ENCODE results near the gene SCYL3. TPM values are rescaled to one million over a fixed set of nuclear protein-coding genes. Genes with fewer than 3 reads are reported as not detected.

SCYL3 gene
- total RNA-seq, 2 donors from 2014 or later, result 6.4 to 6.5 TPM

GRCh38 chr1:169894424-169895145, 889 bp upstream of the SCYL3 start:
- H3K27me3 ChIP-seq, result no peaks in the 10 kb centered on the region
- no peak for TF ChIP-seq CTCF (IDR thresholded peaks at IDR 0.05)
- peaks cover 0 to 27% of the 10 kb centered on the region in 2 donors for H3K4me1 ChIP-seq
- no peaks in the 10 kb centered on the region for H3K36me3 ChIP-seq
- H3K4me3 ChIP-seq, result peak overlapping the region; percentile 76 to 97
- H3K9me3 ChIP-seq, result no peaks in the 10 kb centered on the region
- no peak for DNase-seq (ENCODE audit: low spot score)
- H3K27ac ChIP-seq, result peak overlapping the region; percentile 92 to 93

DNA sequence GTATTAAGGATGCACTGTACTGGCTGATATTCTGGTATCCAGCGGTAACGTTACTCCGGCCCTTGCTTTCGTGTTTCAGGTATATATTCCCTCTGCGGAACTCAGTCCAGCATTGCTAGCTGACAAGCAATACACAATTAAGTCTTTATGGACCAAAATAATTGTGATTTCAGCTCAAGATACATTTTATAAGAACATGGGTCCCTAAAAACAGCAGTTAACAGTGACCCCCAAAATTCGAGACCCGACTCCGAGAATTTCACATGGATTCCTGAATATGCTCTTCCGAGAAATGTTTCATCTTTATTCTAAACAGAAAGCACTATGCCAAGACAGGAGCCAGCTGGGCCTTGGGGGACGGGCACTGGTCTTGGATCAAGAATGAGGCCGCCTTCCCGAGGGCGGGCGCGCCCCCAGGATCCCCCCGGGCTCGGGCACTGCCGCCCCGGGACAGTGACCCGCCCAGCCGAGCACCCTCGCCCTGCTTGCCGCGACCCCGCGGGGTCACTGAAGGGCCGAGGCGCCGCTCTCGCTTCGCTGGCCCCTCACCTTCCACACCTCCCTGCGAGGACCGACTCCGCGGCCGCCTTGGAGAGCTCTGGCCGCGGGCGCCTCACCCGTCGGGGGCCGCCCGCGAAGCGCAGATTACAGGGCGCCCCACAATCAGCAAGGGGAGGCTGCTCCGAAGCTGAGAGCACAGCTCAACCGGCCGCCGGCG, 610 bp downstream of the SCYL3 start:
- DNase-seq (ENCODE audit: low spot score), result no peak
- no peak for TF ChIP-seq CTCF (IDR thresholded peaks at IDR 0.05)

DNA sequence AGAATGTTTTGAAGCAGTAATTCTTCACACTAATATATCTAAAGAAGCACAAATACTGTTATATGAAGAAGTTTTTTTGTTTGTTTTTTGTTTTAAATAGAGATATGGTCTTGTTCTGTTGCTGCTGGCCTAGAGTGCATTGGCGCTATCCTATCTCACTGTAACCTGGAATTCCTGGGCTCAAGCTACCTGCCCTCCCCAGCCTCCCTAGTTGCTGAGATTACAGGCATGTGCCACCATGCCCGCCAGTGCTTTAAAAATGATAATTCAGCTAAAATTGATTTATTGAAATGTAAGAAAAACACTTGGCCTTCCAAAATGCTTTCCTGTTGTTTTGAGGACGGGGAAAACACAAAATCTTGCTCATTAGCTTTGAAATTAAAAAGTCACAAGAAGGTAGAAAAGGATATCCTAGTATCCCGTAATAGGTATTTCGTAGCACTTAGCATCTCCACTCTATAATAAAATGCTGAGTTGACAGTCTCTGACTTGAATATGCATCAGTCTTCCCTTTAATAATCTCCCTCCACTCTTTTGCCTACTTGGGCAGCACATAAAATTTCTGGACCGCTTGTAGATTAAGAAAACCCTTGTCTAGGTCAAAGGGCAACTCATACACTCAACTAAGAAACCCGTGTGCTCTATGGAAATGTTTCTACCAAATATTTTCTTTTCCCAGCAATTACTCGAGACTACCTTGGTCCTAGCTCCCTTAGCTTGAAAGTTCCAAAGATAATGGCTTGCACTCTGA, 1.3 kb downstream of the SCYL3 start:
- peaks cover 0 to 27% of the 10 kb centered on the region in 2 donors for H3K4me1 ChIP-seq
- no peak for TF ChIP-seq CTCF (IDR thresholded peaks at IDR 0.05)

More for the DNA sequence above, 610 bp downstream of the SCYL3 start:
- H3K27me3 ChIP-seq, result no peaks in the 10 kb centered on the region
- peak overlapping the region; percentile 76 to 97 for H3K4me3 ChIP-seq
- H3K36me3 ChIP-seq, result peaks cover 7% of the 10 kb centered on the region
- peak overlapping the region; percentile 92 to 93 for H3K27ac ChIP-seq
- no peaks in the 10 kb centered on the region for H3K9me3 ChIP-seq
- peaks cover 0 to 27% of the 10 kb centered on the region in 2 donors for H3K4me1 ChIP-seq

DNA sequence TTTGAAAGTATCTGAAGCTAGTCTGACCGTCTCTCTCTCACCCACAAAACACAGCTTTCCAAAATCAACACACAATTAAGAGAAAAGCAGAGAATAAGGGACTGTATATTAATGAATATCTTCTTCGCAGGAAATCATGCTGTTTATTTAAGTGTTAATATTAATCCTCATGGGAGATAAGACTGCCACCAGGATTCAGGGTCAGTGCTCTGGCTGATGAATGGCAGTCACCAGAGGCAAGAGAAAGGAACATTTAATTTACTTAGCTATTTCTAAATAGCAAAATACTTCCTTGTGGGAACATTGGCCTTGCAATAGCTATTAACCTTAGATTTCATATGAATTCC, 2.2 kb downstream of the SCYL3 start:
- no peak for DNase-seq (ENCODE audit: low spot score)
- H3K27me3 ChIP-seq, result no peaks in the 10 kb centered on the region
- H3K4me3 ChIP-seq, result no peak overlapping the region
- H3K9me3 ChIP-seq, result no peaks in the 10 kb centered on the region
- TF ChIP-seq CTCF (IDR thresholded peaks at IDR 0.05), result no peak
- peaks cover 0 to 27% of the 10 kb centered on the region in 2 donors for H3K4me1 ChIP-seq
- H3K36me3 ChIP-seq, result peaks cover 19% of the 10 kb centered on the region
- no peak overlapping the region for H3K27ac ChIP-seq

More for the DNA sequence above, 1.3 kb downstream of the SCYL3 start:
- Histone ChIP-seq H3K36me3 (peaks cover 13% of the 10 kb centered on the region), H3K4me3 (peak overlapping the region; percentile 76 to 97), H3K27me3 (no peaks in the 10 kb centered on the region), H3K27ac (peak overlapping the region; percentile 92 to 93), H3K9me3 (no peaks in the 10 kb centered on the region)
- DNase-seq (ENCODE audit: low spot score), result no peak

DNA sequence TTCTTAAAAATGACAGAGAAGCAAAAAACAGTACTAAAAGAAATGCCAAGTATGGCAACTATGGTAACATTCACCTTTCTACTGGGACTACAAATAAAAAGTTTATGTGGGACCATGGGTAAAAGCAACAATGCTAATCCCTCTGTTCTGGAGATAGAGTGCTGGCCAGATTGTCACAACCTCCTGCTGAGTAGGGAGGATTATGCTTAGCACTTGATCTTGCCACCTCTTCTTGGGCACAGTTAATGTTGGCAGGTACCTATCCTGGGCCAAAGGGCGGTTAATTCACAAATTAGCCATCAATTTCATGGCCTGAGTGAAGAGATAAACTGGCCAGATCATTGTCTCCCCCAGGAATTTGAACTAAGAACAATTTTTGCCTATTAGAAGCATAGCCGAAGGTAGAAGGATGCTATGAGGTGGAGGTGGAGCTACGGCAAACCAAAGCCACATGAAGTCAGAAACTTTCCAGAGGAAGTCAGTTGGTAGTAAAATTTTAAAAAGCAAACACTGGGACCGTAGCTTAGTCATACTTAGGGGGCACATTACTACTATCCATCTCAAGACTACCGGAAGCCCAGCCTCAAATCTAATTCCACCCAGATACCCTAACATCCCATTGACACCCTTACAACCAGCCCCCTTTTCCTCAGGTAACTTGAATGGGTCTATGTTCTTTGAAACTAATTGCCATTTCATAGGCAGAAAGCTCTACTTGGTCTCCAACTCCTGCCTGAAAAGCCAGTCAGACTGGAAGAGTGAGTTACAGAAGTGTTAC, 2.7 kb downstream of the SCYL3 start:
- DNase-seq (ENCODE audit: low spot score), result no peak
- no peaks in the 10 kb centered on the region for H3K27me3 ChIP-seq
- H3K4me1 ChIP-seq, result peaks cover 0 to 27% of the 10 kb centered on the region in 2 donors
- H3K9me3 ChIP-seq, result no peaks in the 10 kb centered on the region
- no peak overlapping the region for H3K27ac ChIP-seq
- no peak for TF ChIP-seq CTCF (IDR thresholded peaks at IDR 0.05)
- H3K4me3 ChIP-seq, result no peak overlapping the region
- H3K36me3 ChIP-seq, result peaks cover 24% of the 10 kb centered on the region

Measured in right atrium auricular region (tissue), 2 donors.